K562 (cell line): Measurements from ENCODE around the gene CENPU.

Experiments used
- CTCF ChIP-seq, 3 experiments: IDR thresholded peaks in 2 of 3; conservative IDR thresholded peaks in 1 of 3; 2 replicates each; pipeline ENCODE4 v1.5.1; 2011 to 2012; ENCODE audit warnings: low read length in 3 of 3, mild to moderate bottlenecking in 3 of 3, control low read depth in 2 of 3, improper control_type of control experiment in 1 of 3, inconsistent platforms in 1 of 3, low read depth in 1 of 3, mixed read lengths in 1 of 3, moderate library complexity in 1 of 3; ENCODE audit not compliant: insufficient read depth in 2 of 3
- LARP7 ChIP-seq: fragments of 450-650 bp; IDR thresholded peaks from 2 replicates; pipeline ENCODE4 v1.6.1; 2016
- POLR2A ChIP-seq: fragments of 450-650 bp; conservative IDR thresholded peaks from 2 replicates; pipeline ENCODE4 v1.6.1; 2016
- RBM22 ChIP-seq: fragments of 200-400 bp; formaldehyde crosslinking; IDR thresholded peaks from 2 replicates; pipeline ENCODE4 v1.6.1; 2018; ENCODE audit warnings: low read length, low read depth; ENCODE audit not compliant: poor library complexity, severe bottlenecking
- RFX5 ChIP-seq: IDR thresholded peaks from 2 replicates; pipeline ENCODE4 v1.6.1; 2011; ENCODE audit warnings: low read depth, mild to moderate bottlenecking, improper control_type of control experiment, low read length
- TBL1XR1 ChIP-seq, 2 experiments: IDR thresholded peaks; 2 replicates each; pipeline ENCODE4 v1.6.1; 2012; ENCODE audit warnings: improper control_type of control experiment in 2 of 2, low read length in 2 of 2, mild to moderate bottlenecking in 1 of 2
- U2AF1 ChIP-seq: fragments of 200-400 bp; formaldehyde crosslinking; optimal IDR thresholded peaks from 2 replicates; pipeline ENCODE3; 2017; ENCODE audit warnings: mild to moderate bottlenecking, low read depth, low read length, moderate library complexity
- TF ChIP-seq, protein P1 (sequence below): sonication (generic); formaldehyde crosslinking; IDR thresholded peaks from 2 replicates; pipeline ENCODE4 v1.8.1; 2023; ENCODE audit warnings: missing genetic modification reagents, mild to moderate bottlenecking, borderline replicate concordance
- TF ChIP-seq, protein P2 (sequence below), 2 experiments: IDR thresholded peaks; 2 replicates each; pipeline ENCODE4 v1.6.1; 2012; ENCODE audit warnings: improper control_type of control experiment in 2 of 2, low read depth in 2 of 2, low read length in 2 of 2, borderline replicate concordance in 1 of 2

DNA sequence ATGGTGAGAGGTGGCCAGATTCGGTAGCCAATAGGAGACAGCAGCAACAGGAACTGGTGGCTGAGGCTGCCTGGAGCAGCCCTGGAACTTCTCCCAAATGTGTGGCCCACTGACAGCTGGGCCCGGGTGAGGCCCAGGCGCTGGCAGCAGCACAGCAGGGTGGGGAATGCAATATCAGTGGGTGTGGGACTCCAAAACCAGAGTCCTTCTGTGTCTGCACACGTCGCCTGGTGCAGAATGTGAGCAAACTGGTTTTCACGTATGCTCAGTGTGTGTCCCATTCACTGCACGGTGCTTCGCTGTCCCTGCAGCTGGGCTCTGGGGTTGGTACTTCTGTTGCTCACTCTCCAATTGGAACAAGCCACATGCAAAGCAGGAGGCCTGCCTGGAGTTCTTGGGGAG is 14.4 kb upstream of the CENPU start:
- TF ChIP-seq U2AF1 (no peak), LARP7 (no peak), POLR2A (no peak), CTCF (IDR thresholded peaks at IDR 0.05 in 2 of 3, conservative IDR thresholded peaks at IDR 0.05 in 1 of 3; ENCODE audit: insufficient read depth in 2 of 3, low read depth in 1 of 3, low read length in 3 of 3) (no peak), RBM22 (no peak), TBL1XR1 (IDR thresholded peaks at IDR 0.05; ENCODE audit: low read length in 2 of 2) (no peak), RFX5 (no peak)
- TF ChIP-seq, protein P1, sequence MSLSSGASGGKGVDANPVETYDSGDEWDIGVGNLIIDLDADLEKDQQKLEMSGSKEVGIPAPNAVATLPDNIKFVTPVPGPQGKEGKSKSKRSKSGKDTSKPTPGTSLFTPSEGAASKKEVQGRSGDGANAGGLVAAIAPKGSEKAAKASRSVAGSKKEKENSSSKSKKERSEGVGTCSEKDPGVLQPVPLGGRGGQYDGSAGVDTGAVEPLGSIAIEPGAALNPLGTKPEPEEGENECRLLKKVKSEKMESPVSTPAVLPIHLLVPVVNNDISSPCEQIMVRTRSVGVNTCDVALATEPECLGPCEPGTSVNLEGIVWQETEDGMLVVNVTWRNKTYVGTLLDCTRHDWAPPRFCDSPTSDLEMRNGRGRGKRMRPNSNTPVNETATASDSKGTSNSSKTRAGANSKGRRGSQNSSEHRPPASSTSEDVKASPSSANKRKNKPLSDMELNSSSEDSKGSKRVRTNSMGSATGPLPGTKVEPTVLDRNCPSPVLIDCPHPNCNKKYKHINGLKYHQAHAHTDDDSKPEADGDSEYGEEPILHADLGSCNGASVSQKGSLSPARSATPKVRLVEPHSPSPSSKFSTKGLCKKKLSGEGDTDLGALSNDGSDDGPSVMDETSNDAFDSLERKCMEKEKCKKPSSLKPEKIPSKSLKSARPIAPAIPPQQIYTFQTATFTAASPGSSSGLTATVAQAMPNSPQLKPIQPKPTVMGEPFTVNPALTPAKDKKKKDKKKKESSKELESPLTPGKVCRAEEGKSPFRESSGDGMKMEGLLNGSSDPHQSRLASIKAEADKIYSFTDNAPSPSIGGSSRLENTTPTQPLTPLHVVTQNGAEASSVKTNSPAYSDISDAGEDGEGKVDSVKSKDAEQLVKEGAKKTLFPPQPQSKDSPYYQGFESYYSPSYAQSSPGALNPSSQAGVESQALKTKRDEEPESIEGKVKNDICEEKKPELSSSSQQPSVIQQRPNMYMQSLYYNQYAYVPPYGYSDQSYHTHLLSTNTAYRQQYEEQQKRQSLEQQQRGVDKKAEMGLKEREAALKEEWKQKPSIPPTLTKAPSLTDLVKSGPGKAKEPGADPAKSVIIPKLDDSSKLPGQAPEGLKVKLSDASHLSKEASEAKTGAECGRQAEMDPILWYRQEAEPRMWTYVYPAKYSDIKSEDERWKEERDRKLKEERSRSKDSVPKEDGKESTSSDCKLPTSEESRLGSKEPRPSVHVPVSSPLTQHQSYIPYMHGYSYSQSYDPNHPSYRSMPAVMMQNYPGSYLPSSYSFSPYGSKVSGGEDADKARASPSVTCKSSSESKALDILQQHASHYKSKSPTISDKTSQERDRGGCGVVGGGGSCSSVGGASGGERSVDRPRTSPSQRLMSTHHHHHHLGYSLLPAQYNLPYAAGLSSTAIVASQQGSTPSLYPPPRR (CRISPR knock-in tag): no peak
- TF ChIP-seq, protein P2, sequence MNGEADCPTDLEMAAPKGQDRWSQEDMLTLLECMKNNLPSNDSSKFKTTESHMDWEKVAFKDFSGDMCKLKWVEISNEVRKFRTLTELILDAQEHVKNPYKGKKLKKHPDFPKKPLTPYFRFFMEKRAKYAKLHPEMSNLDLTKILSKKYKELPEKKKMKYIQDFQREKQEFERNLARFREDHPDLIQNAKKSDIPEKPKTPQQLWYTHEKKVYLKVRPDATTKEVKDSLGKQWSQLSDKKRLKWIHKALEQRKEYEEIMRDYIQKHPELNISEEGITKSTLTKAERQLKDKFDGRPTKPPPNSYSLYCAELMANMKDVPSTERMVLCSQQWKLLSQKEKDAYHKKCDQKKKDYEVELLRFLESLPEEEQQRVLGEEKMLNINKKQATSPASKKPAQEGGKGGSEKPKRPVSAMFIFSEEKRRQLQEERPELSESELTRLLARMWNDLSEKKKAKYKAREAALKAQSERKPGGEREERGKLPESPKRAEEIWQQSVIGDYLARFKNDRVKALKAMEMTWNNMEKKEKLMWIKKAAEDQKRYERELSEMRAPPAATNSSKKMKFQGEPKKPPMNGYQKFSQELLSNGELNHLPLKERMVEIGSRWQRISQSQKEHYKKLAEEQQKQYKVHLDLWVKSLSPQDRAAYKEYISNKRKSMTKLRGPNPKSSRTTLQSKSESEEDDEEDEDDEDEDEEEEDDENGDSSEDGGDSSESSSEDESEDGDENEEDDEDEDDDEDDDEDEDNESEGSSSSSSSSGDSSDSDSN (IDR thresholded peaks at IDR 0.05; ENCODE audit: borderline replicate concordance in 1 of 2, low read depth in 2 of 2, low read length in 2 of 2): no peak
